Measurements from ENCODE around the gene MX1.

- TF ChIP-seq, protein P1, sequence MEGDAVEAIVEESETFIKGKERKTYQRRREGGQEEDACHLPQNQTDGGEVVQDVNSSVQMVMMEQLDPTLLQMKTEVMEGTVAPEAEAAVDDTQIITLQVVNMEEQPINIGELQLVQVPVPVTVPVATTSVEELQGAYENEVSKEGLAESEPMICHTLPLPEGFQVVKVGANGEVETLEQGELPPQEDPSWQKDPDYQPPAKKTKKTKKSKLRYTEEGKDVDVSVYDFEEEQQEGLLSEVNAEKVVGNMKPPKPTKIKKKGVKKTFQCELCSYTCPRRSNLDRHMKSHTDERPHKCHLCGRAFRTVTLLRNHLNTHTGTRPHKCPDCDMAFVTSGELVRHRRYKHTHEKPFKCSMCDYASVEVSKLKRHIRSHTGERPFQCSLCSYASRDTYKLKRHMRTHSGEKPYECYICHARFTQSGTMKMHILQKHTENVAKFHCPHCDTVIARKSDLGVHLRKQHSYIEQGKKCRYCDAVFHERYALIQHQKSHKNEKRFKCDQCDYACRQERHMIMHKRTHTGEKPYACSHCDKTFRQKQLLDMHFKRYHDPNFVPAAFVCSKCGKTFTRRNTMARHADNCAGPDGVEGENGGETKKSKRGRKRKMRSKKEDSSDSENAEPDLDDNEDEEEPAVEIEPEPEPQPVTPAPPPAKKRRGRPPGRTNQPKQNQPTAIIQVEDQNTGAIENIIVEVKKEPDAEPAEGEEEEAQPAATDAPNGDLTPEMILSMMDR (IDR thresholded peaks at IDR 0.05) = no peak
- no peak for TF ChIP-seq POLR2A (IDR thresholded peaks at IDR 0.05)
These were observed 73.9 kb downstream of the MX1 start for GRCh38 chr21:41499920-41500319.

All from thyroid gland (tissue), 4 donors.